Suprapubic skin (tissue), 4 donors: ENCODE measurements around the gene ASB8. TPM values are rescaled to one million over a fixed set of nuclear protein-coding genes. Genes with fewer than 3 reads are reported as not detected.

ENCODE experiments used
- DNase-seq, 2 donors: peaks; one replicate each; pipeline ENCODE4 v3.0.0-alpha.2; 2019; ENCODE audit warnings: low spot score in 2 of 2
- H3K27ac ChIP-seq: fragments of 200-600 bp; sonication (generic); one replicate; pipeline ENCODE4 v1.5.1; 2019
- H3K27me3 ChIP-seq: fragments of 200-600 bp; sonication (generic); one replicate; pipeline ENCODE4 v1.5.1; 2019
- H3K36me3 ChIP-seq: fragments of 200-600 bp; sonication (generic); one replicate; pipeline ENCODE4 v1.5.1; 2019
- H3K4me1 ChIP-seq: fragments of 200-600 bp; sonication (generic); one replicate; pipeline ENCODE4 v1.5.1; 2019
- H3K4me3 ChIP-seq: fragments of 200-600 bp; sonication (generic); one replicate; pipeline ENCODE4 v1.5.1; 2019; ENCODE audit warnings: mild to moderate bottlenecking
- H3K9me3 ChIP-seq: fragments of 200-600 bp; sonication (generic); one replicate; pipeline ENCODE4 v1.5.1; 2019
- CTCF ChIP-seq, 2 donors: fragments of 200-600 bp in 1 of 2; fragments of 450-650 bp in 1 of 2; sonication (generic) in 1 of 2; IDR thresholded peaks; one replicate each; pipeline ENCODE4 v1.5.1; 2016 to 2019; ENCODE audit warnings: antibody characterized with exemption in 2 of 2, mild to moderate bottlenecking in 1 of 2, moderate library complexity in 1 of 2
- EP300 ChIP-seq: sonication (generic); formaldehyde crosslinking; IDR thresholded peaks from one replicate; pipeline ENCODE4 v1.6.1; 2017; ENCODE audit warnings: antibody characterized with exemption
- POLR2A ChIP-seq, 2 donors: fragments of 450-650 bp; IDR thresholded peaks; one replicate each; pipeline ENCODE4 v1.6.1; 2017; ENCODE audit warnings: antibody characterized with exemption in 2 of 2, mild to moderate bottlenecking in 2 of 2, moderate library complexity in 2 of 2
- POLR2AphosphoS5 ChIP-seq, 3 donors: sonication (generic); formaldehyde crosslinking; IDR thresholded peaks; one replicate each; pipeline ENCODE4 v1.6.1; 2017; ENCODE audit warnings: antibody characterized with exemption in 3 of 3
- WGBS: methylation state at CpG from one replicate; pipeline ENCODE4 v1.1.5; 2018; 5-methylcytosine and 5-hydroxymethylcytosine counted together
- total RNA-seq, 4 donors: library from RNA; depleted of rRNA; stranded (reverse); fragments of >200 nt; gene quantifications; one replicate each; pipeline ENCODE4 v1.1.0, GENCODE V29; 2016

ASB8 gene
- total RNA-seq, 4 donors from 2014 or later = 19.8 to 49.4 (median 23.6) TPM

GRCh38 chr12:48142818-48143674 is 14.3 kb downstream of the ASB8 start:
- Histone ChIP-seq H3K9me3 (no peaks in the 10 kb centered on the region), H3K4me1 (no peaks in the 10 kb centered on the region), H3K36me3 (peaks cover 96% of the 10 kb centered on the region), H3K4me3 (no peak overlapping the region), H3K27ac (no peak overlapping the region), H3K27me3 (no peaks in the 10 kb centered on the region)
- DNase-seq = no peak
- WGBS = 89% methylated on average over 7 of the region's 7 CpGs
- TF ChIP-seq EP300 = no peak
- TF ChIP-seq POLR2A (IDR thresholded peaks at IDR 0.05) = no peak
- TF ChIP-seq POLR2AphosphoS5 (IDR thresholded peaks at IDR 0.05) = no peak
- no peak for TF ChIP-seq CTCF (IDR thresholded peaks at IDR 0.05)

DNA sequence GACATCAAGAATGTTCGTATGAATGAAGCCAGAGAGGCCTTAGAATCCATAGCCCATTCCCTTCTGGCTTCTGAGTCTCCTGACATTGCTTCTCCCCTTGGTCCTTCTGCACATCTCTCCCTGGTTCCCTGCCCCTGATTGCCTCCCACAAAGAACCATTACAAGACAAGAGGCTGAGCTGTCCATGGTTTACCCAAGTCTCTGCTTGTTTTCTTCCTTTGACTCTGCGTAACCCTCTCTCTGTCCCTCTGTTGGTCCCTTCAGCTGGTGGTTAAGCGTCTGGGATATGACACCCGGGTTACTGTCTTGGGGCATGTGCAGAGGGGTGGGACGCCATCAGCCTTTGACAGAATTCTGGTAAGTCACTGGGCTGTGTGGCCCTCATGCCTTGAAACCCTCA is 22.3 kb downstream of the ASB8 start:
- 92% methylated on average over 5 of the region's 5 CpGs for WGBS
- DNase-seq = no peak
- Histone ChIP-seq H3K36me3 (peaks cover 88% of the 10 kb centered on the region), H3K9me3 (no peaks in the 10 kb centered on the region), H3K4me3 (no peak overlapping the region), H3K4me1 (no peaks in the 10 kb centered on the region), H3K27ac (no peak overlapping the region), H3K27me3 (no peaks in the 10 kb centered on the region)
- TF ChIP-seq POLR2A (IDR thresholded peaks at IDR 0.05) = no peak

DNA sequence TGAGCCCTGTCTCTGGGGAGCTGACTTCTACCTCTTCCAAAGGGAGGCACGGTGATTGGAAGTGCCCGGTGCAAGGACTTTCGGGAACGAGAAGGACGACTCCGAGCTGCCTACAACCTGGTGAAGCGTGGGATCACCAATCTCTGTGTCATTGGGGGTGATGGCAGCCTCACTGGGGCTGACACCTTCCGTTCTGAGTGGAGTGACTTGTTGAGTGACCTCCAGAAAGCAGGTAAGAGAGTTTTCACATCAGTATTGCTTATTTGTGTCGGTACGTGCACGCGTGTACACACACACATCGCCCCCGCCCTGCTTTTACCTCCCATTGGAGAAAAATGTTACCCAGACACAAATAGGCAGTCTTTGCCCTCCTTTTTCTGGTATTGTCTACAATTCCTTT is 24.5 kb downstream of the ASB8 start:
- Histone ChIP-seq H3K36me3 (peaks cover 66% of the 10 kb centered on the region), H3K27ac (no peak overlapping the region), H3K4me1 (no peaks in the 10 kb centered on the region), H3K4me3 (no peak overlapping the region), H3K9me3 (no peaks in the 10 kb centered on the region), H3K27me3 (no peaks in the 10 kb centered on the region)
- TF ChIP-seq CTCF (IDR thresholded peaks at IDR 0.05) (no peak), POLR2AphosphoS5 (IDR thresholded peaks at IDR 0.05) (no peak), EP300 (no peak), POLR2A (IDR thresholded peaks at IDR 0.05) (no peak)
- WGBS = 93% methylated on average over 14 of the region's 14 CpGs
- DNase-seq = no peak

- Histone ChIP-seq H3K27me3 (no peaks in the 10 kb centered on the region), H3K9me3 (no peaks in the 10 kb centered on the region), H3K4me1 (no peaks in the 10 kb centered on the region), H3K4me3 (no peak overlapping the region), H3K27ac (no peak overlapping the region), H3K36me3 (peaks cover 64% of the 10 kb centered on the region)
- TF ChIP-seq EP300 = no peak
- no peak for TF ChIP-seq POLR2A (IDR thresholded peaks at IDR 0.05)
- no peak for TF ChIP-seq POLR2AphosphoS5 (IDR thresholded peaks at IDR 0.05)
- no peak for TF ChIP-seq CTCF (IDR thresholded peaks at IDR 0.05)
- DNase-seq = no peak
- 94% methylated on average over 2 of the region's 2 CpGs for WGBS
These were observed 25.8 kb downstream of the ASB8 start for GRCh38 chr12:48131517-48131916.

GRCh38 chr12:48129376-48129775 is 27.9 kb downstream of the ASB8 start:
- Histone ChIP-seq H3K27me3 (no peaks in the 10 kb centered on the region), H3K9me3 (no peaks in the 10 kb centered on the region), H3K4me1 (no peaks in the 10 kb centered on the region), H3K4me3 (no peak overlapping the region), H3K36me3 (peaks cover 50% of the 10 kb centered on the region), H3K27ac (no peak overlapping the region)
- DNase-seq = no peak
- TF ChIP-seq POLR2A (IDR thresholded peaks at IDR 0.05) = no peak
- TF ChIP-seq CTCF (IDR thresholded peaks at IDR 0.05) = no peak
- no peak for TF ChIP-seq EP300
- WGBS = 83% methylated on average over 1 of the region's 1 CpG
